NCI-H2107 treated with DMSO at 0.1 percent for 48 hours (cell line): ENCODE data around the gene FOXL3.
"Not testable (repeated sequence)": the region's sequence is repeated elsewhere in the genome, so short reads cannot be mapped to it uniquely, and the experiment has no call there.

ENCODE experiments used
- DNase-seq: peaks from one replicate; lab custom pipeline; 2025; ENCODE audit not compliant: unreplicated experiment; lab: John Stamatoyannopoulos, UW

Gene FOXL3

GRCh38 chr7:254337-255037 is 35.5 kb upstream of the FOXL3 start:
- DNase-seq, result no peak

GRCh38 chr7:255038-255435 is 34.9 kb upstream of the FOXL3 start:
- no peak for DNase-seq

GRCh38 chr7:255721-256361 is 34.1 kb upstream of the FOXL3 start:
- DNase-seq, result no peak

GRCh38 chr7:256461-256940 is 33.5 kb upstream of the FOXL3 start:
- DNase-seq, result no peak

GRCh38 chr7:256981-257646 is 32.9 kb upstream of the FOXL3 start:
- DNase-seq, result no peak

GRCh38 chr7:257647-257992 is 32.4 kb upstream of the FOXL3 start:
- DNase-seq, result no peak

GRCh38 chr7:258476-259190 is 31.3 kb upstream of the FOXL3 start:
- no peak for DNase-seq

- DNase-seq, result no peak
These were observed 30.8 kb upstream of the FOXL3 start for GRCh38 chr7:259191-259505.

- no peak for DNase-seq
These were observed 30.1 kb upstream of the FOXL3 start for GRCh38 chr7:259751-260405.

GRCh38 chr7:260441-261281 is 29.3 kb upstream of the FOXL3 start:
- no peak for DNase-seq

GRCh38 chr7:261341-262250 is 28.4 kb upstream of the FOXL3 start:
- DNase-seq, result no peak

- no peak for DNase-seq
These were observed 27.8 kb upstream of the FOXL3 start for GRCh38 chr7:262251-262572.

- not testable (repeated sequence) for DNase-seq
These were observed 27.2 kb upstream of the FOXL3 start for GRCh38 chr7:262631-263311.

- DNase-seq, result not testable (repeated sequence)
These were observed 26.3 kb upstream of the FOXL3 start for GRCh38 chr7:263483-264351.

GRCh38 chr7:264541-265191 is 25.3 kb upstream of the FOXL3 start:
- DNase-seq, result peak; percentile 35

- DNase-seq, result no peak
These were observed 24.6 kb upstream of the FOXL3 start for GRCh38 chr7:265192-265997.
